Type B pancreatic cell (in vitro differentiated cells): ENCODE results near the gene EDN1. TPM values are rescaled to one million over a fixed set of nuclear protein-coding genes. Genes with fewer than 3 reads are reported as not detected.

Source experiments
- DNase-seq: peaks from one replicate; pipeline ENCODE4 v3.0.0; 2021; ENCODE audit warnings: mixed read lengths; ENCODE audit not compliant: unreplicated experiment; ENCODE audit errors: extremely low spot score
- H3K27ac Mint-ChIP-seq: 2 replicates; pipeline ENCODE4 v1.8.0; 2021; ENCODE audit warnings: mild to moderate bottlenecking, mixed read lengths
- H3K27me3 Mint-ChIP-seq: 2 replicates; pipeline ENCODE4 v1.8.0; 2021; ENCODE audit warnings: mixed read lengths
- H3K36me3 Mint-ChIP-seq: 2 replicates; pipeline ENCODE4 v1.8.0; 2021; ENCODE audit warnings: mixed read lengths
- H3K4me1 Mint-ChIP-seq: one replicate; pipeline ENCODE4 v1.8.0; 2021; ENCODE audit warnings: mixed read lengths; ENCODE audit not compliant: unreplicated experiment
- H3K4me3 Mint-ChIP-seq: 2 replicates; pipeline ENCODE4 v1.8.0; 2021; ENCODE audit warnings: mild to moderate bottlenecking, mixed read lengths
- H3K9me3 Mint-ChIP-seq: 2 replicates; pipeline ENCODE4 v1.8.0; 2021; ENCODE audit warnings: mixed read lengths
- total RNA-seq: library from RNA; stranded (reverse); gene quantifications from 2 replicates; pipeline ENCODE4 v1.2.1, GENCODE V29; 2021; ENCODE audit warnings: low replicate concordance
- TF ChIP-seq, protein P1 (sequence below): fragments of 200-600 bp; sonication (generic); conservative IDR thresholded peaks from 2 replicates; pipeline ENCODE4 v1.5.0; 2021; ENCODE audit warnings: antibody characterized with exemption, mild to moderate bottlenecking

The EDN1 gene
- total RNA-seq, 1 donor from 2014 or later = 8.9 TPM

DNA sequence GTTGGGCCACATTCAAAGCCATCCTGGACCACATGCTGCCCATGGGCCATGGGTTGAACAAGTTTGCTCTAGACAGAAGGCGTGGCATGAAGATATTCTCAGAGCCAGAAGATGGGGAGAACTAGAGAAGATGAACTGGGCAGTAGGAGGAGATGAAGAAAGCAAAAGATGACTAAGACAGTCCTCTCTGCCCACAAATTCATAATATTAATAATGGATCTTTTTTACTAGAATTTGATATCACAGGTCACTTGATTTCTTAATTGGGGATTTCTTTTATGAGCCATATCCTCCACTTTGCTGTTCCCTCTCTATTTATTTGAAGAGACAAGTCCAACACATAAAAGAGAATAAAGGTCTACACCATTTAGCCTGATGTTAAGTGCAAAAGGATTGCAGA, 25.5 kb upstream of the EDN1 start:
- peaks cover 6% of the 10 kb centered on the region for H3K9me3 Mint-ChIP-seq
- H3K4me1 Mint-ChIP-seq = peaks cover 26% of the 10 kb centered on the region
- H3K27me3 Mint-ChIP-seq = no peaks in the 10 kb centered on the region
- TF ChIP-seq, protein P1, sequence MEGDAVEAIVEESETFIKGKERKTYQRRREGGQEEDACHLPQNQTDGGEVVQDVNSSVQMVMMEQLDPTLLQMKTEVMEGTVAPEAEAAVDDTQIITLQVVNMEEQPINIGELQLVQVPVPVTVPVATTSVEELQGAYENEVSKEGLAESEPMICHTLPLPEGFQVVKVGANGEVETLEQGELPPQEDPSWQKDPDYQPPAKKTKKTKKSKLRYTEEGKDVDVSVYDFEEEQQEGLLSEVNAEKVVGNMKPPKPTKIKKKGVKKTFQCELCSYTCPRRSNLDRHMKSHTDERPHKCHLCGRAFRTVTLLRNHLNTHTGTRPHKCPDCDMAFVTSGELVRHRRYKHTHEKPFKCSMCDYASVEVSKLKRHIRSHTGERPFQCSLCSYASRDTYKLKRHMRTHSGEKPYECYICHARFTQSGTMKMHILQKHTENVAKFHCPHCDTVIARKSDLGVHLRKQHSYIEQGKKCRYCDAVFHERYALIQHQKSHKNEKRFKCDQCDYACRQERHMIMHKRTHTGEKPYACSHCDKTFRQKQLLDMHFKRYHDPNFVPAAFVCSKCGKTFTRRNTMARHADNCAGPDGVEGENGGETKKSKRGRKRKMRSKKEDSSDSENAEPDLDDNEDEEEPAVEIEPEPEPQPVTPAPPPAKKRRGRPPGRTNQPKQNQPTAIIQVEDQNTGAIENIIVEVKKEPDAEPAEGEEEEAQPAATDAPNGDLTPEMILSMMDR = no peak
- no peaks in the 10 kb centered on the region for H3K36me3 Mint-ChIP-seq
- no peak for DNase-seq
- no peak overlapping the region for H3K27ac Mint-ChIP-seq
- no peak overlapping the region for H3K4me3 Mint-ChIP-seq

DNA sequence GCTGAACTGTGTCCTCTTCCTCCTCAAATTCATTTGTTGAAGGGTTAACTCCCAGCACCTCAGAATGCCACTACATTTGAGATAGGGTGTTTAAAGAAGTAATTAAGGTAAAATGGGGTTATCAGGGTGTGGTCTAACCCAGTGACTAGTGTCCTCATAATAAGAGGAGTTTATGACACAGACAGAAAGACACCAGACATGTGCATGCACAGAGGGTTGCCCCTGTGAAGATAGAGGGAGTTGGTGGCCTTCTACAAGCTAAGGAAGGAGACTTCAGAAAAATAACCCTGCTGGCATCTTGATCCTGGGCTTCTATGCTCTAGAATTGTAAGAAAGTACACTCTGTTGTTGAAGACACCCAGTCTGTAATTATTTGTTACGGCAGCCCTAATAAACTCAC, 24.9 kb upstream of the EDN1 start:
- DNase-seq = no peak
- TF ChIP-seq, protein P1 = no peak
- no peaks in the 10 kb centered on the region for H3K36me3 Mint-ChIP-seq
- H3K27me3 Mint-ChIP-seq = no peaks in the 10 kb centered on the region
- peaks cover 6% of the 10 kb centered on the region for H3K9me3 Mint-ChIP-seq
- H3K4me3 Mint-ChIP-seq = no peak overlapping the region
- no peak overlapping the region for H3K27ac Mint-ChIP-seq
- peaks cover 25% of the 10 kb centered on the region for H3K4me1 Mint-ChIP-seq

DNA sequence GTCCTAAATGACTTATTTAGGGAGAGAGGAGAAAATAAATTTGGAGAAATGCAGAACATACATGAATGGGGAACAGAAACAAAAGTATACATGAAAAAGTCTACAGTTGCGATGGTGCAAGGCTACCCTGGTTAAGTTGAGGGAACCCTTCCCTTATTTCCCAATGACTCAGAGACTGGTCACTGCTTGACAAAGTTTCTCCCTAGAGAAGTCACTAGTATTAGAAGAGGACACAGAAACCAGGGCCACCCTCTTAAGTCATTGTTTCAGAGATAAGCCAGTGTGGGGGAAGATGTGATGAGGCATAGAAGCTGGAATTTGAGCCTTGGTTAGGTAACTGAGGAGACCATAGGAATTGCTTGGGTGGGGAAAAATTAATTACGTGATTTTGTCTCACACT, 24.4 kb upstream of the EDN1 start:
- DNase-seq = no peak

DNA sequence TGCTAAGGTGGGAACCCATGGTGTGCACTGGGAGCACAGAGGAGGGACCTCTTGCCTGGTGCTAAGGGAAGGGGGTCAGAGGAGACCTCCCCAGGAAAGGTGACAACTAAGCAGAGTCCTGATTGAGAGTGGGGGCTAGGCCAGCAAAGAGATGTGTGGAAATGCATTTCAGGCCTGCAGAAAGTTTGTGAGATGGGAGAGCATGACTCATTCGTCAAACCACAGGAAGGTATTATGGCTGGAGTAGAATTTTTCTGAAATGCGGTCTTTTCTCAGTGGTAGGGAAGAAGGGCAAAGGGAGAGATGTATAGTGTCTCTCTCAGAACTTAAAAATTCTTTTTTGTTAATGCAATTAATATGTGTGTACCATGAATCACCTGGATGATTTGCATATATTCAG, 23.6 kb upstream of the EDN1 start:
- Mint-ChIP-seq H3K9me3 (peaks cover 6% of the 10 kb centered on the region), H3K27me3 (no peaks in the 10 kb centered on the region), H3K36me3 (no peaks in the 10 kb centered on the region), H3K4me1 (peaks cover 16% of the 10 kb centered on the region), H3K4me3 (no peak overlapping the region), H3K27ac (no peak overlapping the region)
- TF ChIP-seq, protein P1 = no peak
- no peak for DNase-seq

More for the DNA sequence above, 24.4 kb upstream of the EDN1 start:
- TF ChIP-seq, protein P1 = no peak
- Mint-ChIP-seq H3K27me3 (no peaks in the 10 kb centered on the region), H3K36me3 (no peaks in the 10 kb centered on the region), H3K4me3 (no peak overlapping the region), H3K4me1 (peaks cover 21% of the 10 kb centered on the region), H3K9me3 (peaks cover 6% of the 10 kb centered on the region), H3K27ac (no peak overlapping the region)

DNA sequence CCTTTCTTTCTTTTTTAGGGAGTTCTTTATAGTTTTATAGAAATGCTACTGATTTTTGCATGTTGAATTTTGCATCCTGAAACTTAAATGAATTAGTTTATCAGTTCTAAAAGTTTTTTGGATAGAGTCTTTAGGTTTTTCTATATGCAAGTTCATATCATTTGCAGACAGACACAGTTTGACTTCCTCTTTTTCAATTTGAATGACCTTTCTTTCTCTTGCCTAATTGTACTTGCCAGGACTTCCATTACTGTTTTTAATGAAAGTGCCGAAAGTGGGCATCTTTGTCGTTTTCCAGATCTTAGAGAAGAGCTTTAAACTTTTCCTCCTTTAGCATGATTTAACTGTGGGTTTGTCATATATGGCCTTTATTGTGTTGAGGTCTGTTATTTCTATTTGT, 21.1 kb upstream of the EDN1 start:
- H3K27me3 Mint-ChIP-seq = no peaks in the 10 kb centered on the region
- TF ChIP-seq, protein P1 = no peak
- H3K9me3 Mint-ChIP-seq = peaks cover 9% of the 10 kb centered on the region
- H3K4me1 Mint-ChIP-seq = no peaks in the 10 kb centered on the region
- H3K4me3 Mint-ChIP-seq = no peak overlapping the region
- no peak for DNase-seq
- H3K36me3 Mint-ChIP-seq = no peaks in the 10 kb centered on the region
- H3K27ac Mint-ChIP-seq = no peak overlapping the region
